ENCODE measurements around the gene CMSS1.

Gene CMSS1

GRCh38 chr3:100075196-100075595, 257.5 kb downstream of the CMSS1 start:
- H3K9ac ChIP-seq (ENCODE audit: low read depth in 1 of 2, low read length in 2 of 2): no peak overlapping the region
- no peak overlapping the region for H3K27ac ChIP-seq (ENCODE audit: low read depth, low read length)
- no peak overlapping the region for H3K4me3 ChIP-seq (ENCODE audit: low read depth in 1 of 2, low read length in 2 of 2)
- no peaks in the 10 kb centered on the region for H3K36me3 ChIP-seq (ENCODE audit: control insufficient read depth in 1 of 2, insufficient read depth in 2 of 2, low read length in 2 of 2)
- peaks cover 26 to 40% of the 10 kb centered on the region in 2 donors for H3K4me1 ChIP-seq (ENCODE audit: control insufficient read depth in 1 of 2, insufficient read depth in 2 of 2, low read length in 2 of 2)
- H3K27me3 ChIP-seq (ENCODE audit: control insufficient read depth in 1 of 2, insufficient read depth in 2 of 2, low read length in 2 of 2): no peaks in the 10 kb centered on the region
- no peaks in the 10 kb centered on the region for H3K9me3 ChIP-seq (ENCODE audit: control insufficient read depth in 1 of 2, low read length in 2 of 2)

- H3K4me1 ChIP-seq (ENCODE audit: control insufficient read depth in 1 of 2, insufficient read depth in 2 of 2, low read length in 2 of 2): peaks cover 26 to 39% of the 10 kb centered on the region in 2 donors
- no peak overlapping the region for H3K4me3 ChIP-seq (ENCODE audit: low read depth in 1 of 2, low read length in 2 of 2)
- no peaks in the 10 kb centered on the region for H3K36me3 ChIP-seq (ENCODE audit: control insufficient read depth in 1 of 2, insufficient read depth in 2 of 2, low read length in 2 of 2)
- no peak overlapping the region for H3K27ac ChIP-seq (ENCODE audit: low read depth, low read length)
- H3K27me3 ChIP-seq (ENCODE audit: control insufficient read depth in 1 of 2, insufficient read depth in 2 of 2, low read length in 2 of 2): no peaks in the 10 kb centered on the region
- no peaks in the 10 kb centered on the region for H3K9me3 ChIP-seq (ENCODE audit: control insufficient read depth in 1 of 2, low read length in 2 of 2)
- no peak overlapping the region for H3K9ac ChIP-seq (ENCODE audit: low read depth in 1 of 2, low read length in 2 of 2)
Observed at GRCh38 chr3:100075851-100076730, 258.4 kb downstream of the CMSS1 start.

GRCh38 chr3:100076731-100077529, 259.3 kb downstream of the CMSS1 start:
- H3K36me3 ChIP-seq (ENCODE audit: control insufficient read depth in 1 of 2, insufficient read depth in 2 of 2, low read length in 2 of 2): no peaks in the 10 kb centered on the region
- no peaks in the 10 kb centered on the region for H3K9me3 ChIP-seq (ENCODE audit: control insufficient read depth in 1 of 2, low read length in 2 of 2)
- no peak overlapping the region for H3K4me3 ChIP-seq (ENCODE audit: low read depth in 1 of 2, low read length in 2 of 2)
- H3K27ac ChIP-seq (ENCODE audit: low read depth, low read length): no peak overlapping the region
- H3K27me3 ChIP-seq (ENCODE audit: control insufficient read depth in 1 of 2, insufficient read depth in 2 of 2, low read length in 2 of 2): no peaks in the 10 kb centered on the region
- H3K9ac ChIP-seq (ENCODE audit: low read depth in 1 of 2, low read length in 2 of 2): no peak overlapping the region
- peaks cover 21 to 34% of the 10 kb centered on the region in 2 donors for H3K4me1 ChIP-seq (ENCODE audit: control insufficient read depth in 1 of 2, insufficient read depth in 2 of 2, low read length in 2 of 2)

- H3K4me1 ChIP-seq (ENCODE audit: control insufficient read depth in 1 of 2, insufficient read depth in 2 of 2, low read length in 2 of 2): peaks cover 15 to 19% of the 10 kb centered on the region in 2 donors
- H3K9ac ChIP-seq (ENCODE audit: low read depth in 1 of 2, low read length in 2 of 2): no peak overlapping the region
- no peak overlapping the region for H3K4me3 ChIP-seq (ENCODE audit: low read depth in 1 of 2, low read length in 2 of 2)
- H3K27ac ChIP-seq (ENCODE audit: low read depth, low read length): no peak overlapping the region
- no peaks in the 10 kb centered on the region for H3K27me3 ChIP-seq (ENCODE audit: control insufficient read depth in 1 of 2, insufficient read depth in 2 of 2, low read length in 2 of 2)
- no peaks in the 10 kb centered on the region for H3K9me3 ChIP-seq (ENCODE audit: control insufficient read depth in 1 of 2, low read length in 2 of 2)
- no peaks in the 10 kb centered on the region for H3K36me3 ChIP-seq (ENCODE audit: control insufficient read depth in 1 of 2, insufficient read depth in 2 of 2, low read length in 2 of 2)
Observed at GRCh38 chr3:100079328-100079727, 261.7 kb downstream of the CMSS1 start.

- no peak overlapping the region for H3K4me3 ChIP-seq (ENCODE audit: low read depth in 1 of 2, low read length in 2 of 2)
- H3K27ac ChIP-seq (ENCODE audit: low read depth, low read length): no peak overlapping the region
- no peaks in the 10 kb centered on the region for H3K27me3 ChIP-seq (ENCODE audit: control insufficient read depth in 1 of 2, insufficient read depth in 2 of 2, low read length in 2 of 2)
Observed at GRCh38 chr3:100080573-100080972, 262.9 kb downstream of the CMSS1 start.

GRCh38 chr3:100081311-100081710, 263.6 kb downstream of the CMSS1 start:
- Histone ChIP-seq H3K27me3 (ENCODE audit: control insufficient read depth in 1 of 2, insufficient read depth in 2 of 2, low read length in 2 of 2) (no peaks in the 10 kb centered on the region), H3K4me3 (ENCODE audit: low read depth in 1 of 2, low read length in 2 of 2) (no peak overlapping the region), H3K9ac (ENCODE audit: low read depth in 1 of 2, low read length in 2 of 2) (no peak overlapping the region), H3K9me3 (ENCODE audit: control insufficient read depth in 1 of 2, low read length in 2 of 2) (no peaks in the 10 kb centered on the region), H3K36me3 (ENCODE audit: control insufficient read depth in 1 of 2, insufficient read depth in 2 of 2, low read length in 2 of 2) (no peaks in the 10 kb centered on the region), H3K4me1 (ENCODE audit: control insufficient read depth in 1 of 2, insufficient read depth in 2 of 2, low read length in 2 of 2) (peaks cover 7 to 12% of the 10 kb centered on the region in 2 donors), H3K27ac (ENCODE audit: low read depth, low read length) (no peak overlapping the region)

More at GRCh38 chr3:100080573-100080972, 262.9 kb downstream of the CMSS1 start:
- Histone ChIP-seq H3K9me3 (ENCODE audit: control insufficient read depth in 1 of 2, low read length in 2 of 2) (no peaks in the 10 kb centered on the region), H3K36me3 (ENCODE audit: control insufficient read depth in 1 of 2, insufficient read depth in 2 of 2, low read length in 2 of 2) (no peaks in the 10 kb centered on the region), H3K4me1 (ENCODE audit: control insufficient read depth in 1 of 2, insufficient read depth in 2 of 2, low read length in 2 of 2) (peaks cover 15 to 19% of the 10 kb centered on the region in 2 donors), H3K9ac (ENCODE audit: low read depth in 1 of 2, low read length in 2 of 2) (no peak overlapping the region)

- H3K27me3 ChIP-seq (ENCODE audit: control insufficient read depth in 1 of 2, insufficient read depth in 2 of 2, low read length in 2 of 2): no peaks in the 10 kb centered on the region
- H3K9ac ChIP-seq (ENCODE audit: low read depth in 1 of 2, low read length in 2 of 2): no peak overlapping the region
- no peak overlapping the region for H3K27ac ChIP-seq (ENCODE audit: low read depth, low read length)
- no peaks in the 10 kb centered on the region for H3K36me3 ChIP-seq (ENCODE audit: control insufficient read depth in 1 of 2, insufficient read depth in 2 of 2, low read length in 2 of 2)
- no peak overlapping the region for H3K4me3 ChIP-seq (ENCODE audit: low read depth in 1 of 2, low read length in 2 of 2)
- H3K4me1 ChIP-seq (ENCODE audit: control insufficient read depth in 1 of 2, insufficient read depth in 2 of 2, low read length in 2 of 2): peaks cover 1 to 8% of the 10 kb centered on the region in 2 donors
- H3K9me3 ChIP-seq (ENCODE audit: control insufficient read depth in 1 of 2, low read length in 2 of 2): no peaks in the 10 kb centered on the region
Observed at GRCh38 chr3:100081986-100082692, 264.5 kb downstream of the CMSS1 start.

GRCh38 chr3:100082714-100083113, 265.1 kb downstream of the CMSS1 start:
- H3K9ac ChIP-seq (ENCODE audit: low read depth in 1 of 2, low read length in 2 of 2): no peak overlapping the region

GRCh38 chr3:100083209-100083608, 265.5 kb downstream of the CMSS1 start:
- Histone ChIP-seq H3K9me3 (ENCODE audit: control insufficient read depth in 1 of 2, low read length in 2 of 2) (no peaks in the 10 kb centered on the region), H3K27me3 (ENCODE audit: control insufficient read depth in 1 of 2, insufficient read depth in 2 of 2, low read length in 2 of 2) (no peaks in the 10 kb centered on the region), H3K27ac (ENCODE audit: low read depth, low read length) (no peak overlapping the region), H3K9ac (ENCODE audit: low read depth in 1 of 2, low read length in 2 of 2) (no peak overlapping the region), H3K4me1 (ENCODE audit: control insufficient read depth in 1 of 2, insufficient read depth in 2 of 2, low read length in 2 of 2) (peaks cover 0 to 4% of the 10 kb centered on the region in 2 donors), H3K36me3 (ENCODE audit: control insufficient read depth in 1 of 2, insufficient read depth in 2 of 2, low read length in 2 of 2) (no peaks in the 10 kb centered on the region), H3K4me3 (ENCODE audit: low read depth in 1 of 2, low read length in 2 of 2) (no peak overlapping the region)

More at GRCh38 chr3:100082714-100083113, 265.1 kb downstream of the CMSS1 start:
- no peak overlapping the region for H3K4me3 ChIP-seq (ENCODE audit: low read depth in 1 of 2, low read length in 2 of 2)
- H3K36me3 ChIP-seq (ENCODE audit: control insufficient read depth in 1 of 2, insufficient read depth in 2 of 2, low read length in 2 of 2): no peaks in the 10 kb centered on the region
- peaks cover 0 to 4% of the 10 kb centered on the region in 2 donors for H3K4me1 ChIP-seq (ENCODE audit: control insufficient read depth in 1 of 2, insufficient read depth in 2 of 2, low read length in 2 of 2)
- no peaks in the 10 kb centered on the region for H3K27me3 ChIP-seq (ENCODE audit: control insufficient read depth in 1 of 2, insufficient read depth in 2 of 2, low read length in 2 of 2)
- no peak overlapping the region for H3K27ac ChIP-seq (ENCODE audit: low read depth, low read length)
- H3K9me3 ChIP-seq (ENCODE audit: control insufficient read depth in 1 of 2, low read length in 2 of 2): no peaks in the 10 kb centered on the region
